HFF-Myc (cell line): ENCODE results near the gene SH3D19.

Source experiments
- DNase-seq: peaks from one replicate; pipeline ENCODE4 v3.0.0-alpha.2; 2011; ENCODE audit warnings: low read depth; ENCODE audit errors: extremely low read depth
- H3K4me3 ChIP-seq: replicated peaks from 2 replicates; pipeline ENCODE4 v1.5.1; 2011; ENCODE audit warnings: low read depth, mild to moderate bottlenecking, control low read depth, low read length
- CTCF ChIP-seq: IDR thresholded peaks from 2 replicates; pipeline ENCODE4 v1.5.1; 2012; ENCODE audit warnings: mild to moderate bottlenecking, low read depth, low read length, control low read depth; ENCODE audit errors: missing control alignments

Gene SH3D19

GRCh38 chr4:151250706-151251105, 74.7 kb downstream of the SH3D19 start:
- no peak overlapping the region for H3K4me3 ChIP-seq
- TF ChIP-seq CTCF, result no peak
- DNase-seq, result no peak

GRCh38 chr4:151248519-151248918, 76.9 kb downstream of the SH3D19 start:
- no peak for TF ChIP-seq CTCF
- DNase-seq, result no peak
- no peak overlapping the region for H3K4me3 ChIP-seq

- no peak for DNase-seq
- TF ChIP-seq CTCF, result no peak
- H3K4me3 ChIP-seq, result no peak overlapping the region
Observed at GRCh38 chr4:151247395-151247794, 78.0 kb downstream of the SH3D19 start.

- TF ChIP-seq CTCF, result no peak
- DNase-seq, result no peak
- no peak overlapping the region for H3K4me3 ChIP-seq
Observed at GRCh38 chr4:151246742-151247141, 78.7 kb downstream of the SH3D19 start.

GRCh38 chr4:151242305-151242704, 83.1 kb downstream of the SH3D19 start:
- no peak overlapping the region for H3K4me3 ChIP-seq
- no peak for DNase-seq
- TF ChIP-seq CTCF, result no peak

- TF ChIP-seq CTCF, result no peak
- no peak for DNase-seq
- no peak overlapping the region for H3K4me3 ChIP-seq
Observed at GRCh38 chr4:151239608-151240007, 85.8 kb downstream of the SH3D19 start.

- no peak overlapping the region for H3K4me3 ChIP-seq
- no peak for DNase-seq
- TF ChIP-seq CTCF, result no peak
Observed at GRCh38 chr4:151238477-151238876, 86.9 kb downstream of the SH3D19 start.
